ENCODE measurements around the gene DCAF7.

DCAF7 gene

GRCh38 chr17:63589646-63590045 lies 39.4 kb downstream of the DCAF7 start:
- Histone ChIP-seq H3K9ac (no peak overlapping the region), H3K79me2 (peaks cover 8% of the 10 kb centered on the region), H3K9me3 (ENCODE audit: control insufficient read depth, low read length) (no peaks in the 10 kb centered on the region), H3K4me3 (ENCODE audit: low read depth, low read length) (no peak overlapping the region), H3K27me3 (ENCODE audit: control insufficient read depth, insufficient read depth, low read length) (no peaks in the 10 kb centered on the region), H3K4me2 (ENCODE audit: low read length) (no peak overlapping the region), H3K4me1 (no peaks in the 10 kb centered on the region), H3K36me3 (ENCODE audit: control insufficient read depth, insufficient read depth, low read length) (no peaks in the 10 kb centered on the region), H2AFZ (no peak overlapping the region), H3K27ac (no peak overlapping the region)
- TF ChIP-seq CTCF (IDR thresholded peaks at IDR 0.05): no peak

GRCh38 chr17:63592797-63593196 lies 42.5 kb downstream of the DCAF7 start:
- H3K79me2 ChIP-seq: peaks cover 8% of the 10 kb centered on the region
- H3K4me2 ChIP-seq (ENCODE audit: low read length): no peak overlapping the region
- no peak for TF ChIP-seq CTCF (IDR thresholded peaks at IDR 0.05)
- H3K9me3 ChIP-seq (ENCODE audit: control insufficient read depth, low read length): no peaks in the 10 kb centered on the region
- no peak overlapping the region for H3K9ac ChIP-seq
- H3K27ac ChIP-seq: no peak overlapping the region
- H3K27me3 ChIP-seq (ENCODE audit: control insufficient read depth, insufficient read depth, low read length): no peaks in the 10 kb centered on the region
- H2AFZ ChIP-seq: no peak overlapping the region
- no peak overlapping the region for H3K4me3 ChIP-seq (ENCODE audit: low read depth, low read length)
- no peaks in the 10 kb centered on the region for H3K4me1 ChIP-seq
- no peaks in the 10 kb centered on the region for H3K36me3 ChIP-seq (ENCODE audit: control insufficient read depth, insufficient read depth, low read length)

- Histone ChIP-seq H3K27ac (no peak overlapping the region), H3K79me2 (peaks cover 5% of the 10 kb centered on the region), H2AFZ (no peak overlapping the region), H3K4me3 (ENCODE audit: low read depth, low read length) (no peak overlapping the region), H3K36me3 (ENCODE audit: control insufficient read depth, insufficient read depth, low read length) (no peaks in the 10 kb centered on the region), H3K9ac (no peak overlapping the region), H3K4me2 (ENCODE audit: low read length) (no peak overlapping the region), H3K27me3 (ENCODE audit: control insufficient read depth, insufficient read depth, low read length) (no peaks in the 10 kb centered on the region), H3K4me1 (no peaks in the 10 kb centered on the region), H3K9me3 (ENCODE audit: control insufficient read depth, low read length) (no peaks in the 10 kb centered on the region)
- no peak for TF ChIP-seq CTCF (IDR thresholded peaks at IDR 0.05)
These were observed 44.9 kb downstream of the DCAF7 start for GRCh38 chr17:63595132-63595531.

GRCh38 chr17:63596856-63597586 lies 46.7 kb downstream of the DCAF7 start:
- Histone ChIP-seq H3K79me2 (no peaks in the 10 kb centered on the region), H2AFZ (no peak overlapping the region), H3K9ac (no peak overlapping the region), H3K4me3 (ENCODE audit: low read depth, low read length) (no peak overlapping the region), H3K4me1 (no peaks in the 10 kb centered on the region), H3K27ac (no peak overlapping the region), H3K9me3 (ENCODE audit: control insufficient read depth, low read length) (no peaks in the 10 kb centered on the region), H3K36me3 (ENCODE audit: control insufficient read depth, insufficient read depth, low read length) (no peaks in the 10 kb centered on the region), H3K27me3 (ENCODE audit: control insufficient read depth, insufficient read depth, low read length) (no peaks in the 10 kb centered on the region), H3K4me2 (ENCODE audit: low read length) (no peak overlapping the region)
- no peak for TF ChIP-seq CTCF (IDR thresholded peaks at IDR 0.05)

GRCh38 chr17:63598281-63598680 lies 48.0 kb downstream of the DCAF7 start:
- H3K9ac ChIP-seq: no peak overlapping the region
- H3K4me1 ChIP-seq: no peaks in the 10 kb centered on the region
- H2AFZ ChIP-seq: no peak overlapping the region
- no peak overlapping the region for H3K27ac ChIP-seq
- H3K9me3 ChIP-seq (ENCODE audit: control insufficient read depth, low read length): no peaks in the 10 kb centered on the region
- H3K4me3 ChIP-seq (ENCODE audit: low read depth, low read length): no peak overlapping the region
- H3K4me2 ChIP-seq (ENCODE audit: low read length): no peak overlapping the region
- no peaks in the 10 kb centered on the region for H3K36me3 ChIP-seq (ENCODE audit: control insufficient read depth, insufficient read depth, low read length)
- TF ChIP-seq CTCF (IDR thresholded peaks at IDR 0.05): no peak
- H3K27me3 ChIP-seq (ENCODE audit: control insufficient read depth, insufficient read depth, low read length): no peaks in the 10 kb centered on the region
- H3K79me2 ChIP-seq: no peaks in the 10 kb centered on the region
